ENCODE results near the gene SPATA32. TPM values are rescaled to one million over a fixed set of nuclear protein-coding genes. Genes with fewer than 3 reads are reported as not detected.

SPATA32 gene
- total RNA-seq, 1 experiment from 2014 or later, result 0.48 TPM

- TF ChIP-seq EZH2 (IDR thresholded peaks at IDR 0.05; ENCODE audit: low read depth) (no peak), CTCF (conservative IDR thresholded peaks at IDR 0.05) (no peak)
- Histone ChIP-seq H3K4me3 (no peak overlapping the region), H3K4me2 (no peak overlapping the region), H4K20me1 (ENCODE audit: insufficient read depth) (no peaks in the 10 kb centered on the region), H3K9me2 (ENCODE audit: insufficient read depth) (no peaks in the 10 kb centered on the region), H3K27me3 (ENCODE audit: insufficient read depth, low read depth) (no peaks in the 10 kb centered on the region), H2AFZ (no peak overlapping the region), H3K4me1 (replicated peaks; ENCODE audit: insufficient read depth) (peaks cover 25% of the 10 kb centered on the region), H3K36me3 (ENCODE audit: low read depth) (no peaks in the 10 kb centered on the region), H3F3A (ENCODE audit: insufficient read depth, low read depth) (peaks cover 28% of the 10 kb centered on the region), H3K9me3 (ENCODE audit: insufficient read depth, low read depth) (no peaks in the 10 kb centered on the region), H3K79me2 (ENCODE audit: low read depth) (peaks cover 7% of the 10 kb centered on the region; the same call in 1 of the 2 replicates), H3K27ac (no peak overlapping the region)
- DNase-seq, result no peak
- intact Hi-C loops (cut with micrococcal nuclease; ENCODE audit: unreplicated experiment), result no loop called here
- CTCF ChIA-PET, result interaction anchor here (1.2 kb wide), 1 partner anchor 8 kb away, joined by 8 read pairs; no protein-coding TSS in a partner anchor
- TSS peak; percentile 25 for BruUV-seq (replicated peaks)
- POLR2A ChIA-PET (ENCODE audit: unreplicated experiment), result no interaction called here
These were observed 38.8 kb downstream of the SPATA32 start for GRCh38 chr17:45222996-45223538.

- Histone ChIP-seq H3K4me2 (peak overlapping the region; percentile 76), H3K9me2 (ENCODE audit: insufficient read depth) (no peaks in the 10 kb centered on the region), H3F3A (ENCODE audit: insufficient read depth, low read depth) (peaks cover 28% of the 10 kb centered on the region), H3K9me3 (ENCODE audit: insufficient read depth, low read depth) (no peaks in the 10 kb centered on the region), H2AFZ (no peak overlapping the region), H4K20me1 (ENCODE audit: insufficient read depth) (no peaks in the 10 kb centered on the region), H3K4me3 (peak overlapping the region; percentile 62; the same call in 1 of the 2 replicates), H3K36me3 (ENCODE audit: low read depth) (no peaks in the 10 kb centered on the region), H3K27me3 (ENCODE audit: insufficient read depth, low read depth) (no peaks in the 10 kb centered on the region), H3K79me2 (ENCODE audit: low read depth) (peaks cover 5% of the 10 kb centered on the region; the same call in 1 of the 2 replicates), H3K27ac (no peak overlapping the region), H3K4me1 (replicated peaks; ENCODE audit: insufficient read depth) (peaks cover 22% of the 10 kb centered on the region)
- intact Hi-C loops (cut with micrococcal nuclease; ENCODE audit: unreplicated experiment), result no loop called here
- ChIA-PET POLR2A (ENCODE audit: unreplicated experiment) (no interaction called here), CTCF (interaction anchor here (0.6 to 1.2 kb wide), 2 partner anchors 9 to 71 kb away, joined by 3 to 8 read pairs; no protein-coding TSS in a partner anchor)
- TF ChIP-seq CTCF (conservative IDR thresholded peaks at IDR 0.05) (no peak), EZH2 (IDR thresholded peaks at IDR 0.05; ENCODE audit: low read depth) (no peak; the same call in 1 of the 2 replicates)
- no TSS peak for BruUV-seq (replicated peaks)
- DNase-seq, result no peak
These were observed 39.5 kb downstream of the SPATA32 start for GRCh38 chr17:45222289-45222995.

- CTCF ChIA-PET, result interaction anchor here (0.6 to 1.2 kb wide), 2 partner anchors 9 to 71 kb away, joined by 3 to 8 read pairs; no protein-coding TSS in a partner anchor
- BruUV-seq (replicated peaks), result no TSS peak
- peaks cover 22% of the 10 kb centered on the region for H3K4me1 ChIP-seq (replicated peaks; ENCODE audit: insufficient read depth)
These were observed 39.9 kb downstream of the SPATA32 start for GRCh38 chr17:45222014-45222288.

More at GRCh38 chr17:45222014-45222288, 39.9 kb downstream of the SPATA32 start:
- Histone ChIP-seq H3K27ac (no peak overlapping the region), H3K36me3 (ENCODE audit: low read depth) (no peaks in the 10 kb centered on the region), H3K27me3 (ENCODE audit: insufficient read depth, low read depth) (no peaks in the 10 kb centered on the region), H3K4me2 (peak overlapping the region; percentile 76; the same call in 1 of the 2 replicates), H4K20me1 (ENCODE audit: insufficient read depth) (no peaks in the 10 kb centered on the region), H3K4me3 (peak overlapping the region; percentile 62; the same call in 1 of the 2 replicates), H3K9me3 (ENCODE audit: insufficient read depth, low read depth) (no peaks in the 10 kb centered on the region), H3K79me2 (ENCODE audit: low read depth) (no peaks in the 10 kb centered on the region), H2AFZ (no peak overlapping the region), H3K9me2 (ENCODE audit: insufficient read depth) (no peaks in the 10 kb centered on the region), H3F3A (ENCODE audit: insufficient read depth, low read depth) (peaks cover 30% of the 10 kb centered on the region)
- no peak for TF ChIP-seq CTCF (conservative IDR thresholded peaks at IDR 0.05)
- no peak for TF ChIP-seq EZH2 (IDR thresholded peaks at IDR 0.05; ENCODE audit: low read depth)
- intact Hi-C loops (cut with micrococcal nuclease; ENCODE audit: unreplicated experiment), result no loop called here
- POLR2A ChIA-PET (ENCODE audit: unreplicated experiment), result no interaction called here
- no peak for DNase-seq

Measured in PC-9 (cell line).